Left renal pelvis (tissue), 4 donors: ENCODE results near the gene RNU7-1. TPM values are rescaled to one million over a fixed set of nuclear protein-coding genes. Genes with fewer than 3 reads are reported as not detected.
"Not testable (repeated sequence)": the region's sequence is repeated elsewhere in the genome, so short reads cannot be mapped to it uniquely, and the experiment has no call there.

ENCODE experiments used
- DNase-seq, 4 donors: peaks; one replicate each; pipeline ENCODE4 v3.0.0-alpha.2; 2013; ENCODE audit warnings: low read depth in 4 of 4, low spot score in 3 of 4
- polyA plus RNA-seq, 4 donors: library from polyadenylated mRNA; unstranded; fragments of 120-200 nt; gene quantifications; one replicate each; pipeline ENCODE4 v1.2.1, GENCODE V29; 2013; ENCODE audit not compliant: insufficient read length in 4 of 4

The RNU7-1 gene
- polyA plus RNA-seq: not detected

DNA sequence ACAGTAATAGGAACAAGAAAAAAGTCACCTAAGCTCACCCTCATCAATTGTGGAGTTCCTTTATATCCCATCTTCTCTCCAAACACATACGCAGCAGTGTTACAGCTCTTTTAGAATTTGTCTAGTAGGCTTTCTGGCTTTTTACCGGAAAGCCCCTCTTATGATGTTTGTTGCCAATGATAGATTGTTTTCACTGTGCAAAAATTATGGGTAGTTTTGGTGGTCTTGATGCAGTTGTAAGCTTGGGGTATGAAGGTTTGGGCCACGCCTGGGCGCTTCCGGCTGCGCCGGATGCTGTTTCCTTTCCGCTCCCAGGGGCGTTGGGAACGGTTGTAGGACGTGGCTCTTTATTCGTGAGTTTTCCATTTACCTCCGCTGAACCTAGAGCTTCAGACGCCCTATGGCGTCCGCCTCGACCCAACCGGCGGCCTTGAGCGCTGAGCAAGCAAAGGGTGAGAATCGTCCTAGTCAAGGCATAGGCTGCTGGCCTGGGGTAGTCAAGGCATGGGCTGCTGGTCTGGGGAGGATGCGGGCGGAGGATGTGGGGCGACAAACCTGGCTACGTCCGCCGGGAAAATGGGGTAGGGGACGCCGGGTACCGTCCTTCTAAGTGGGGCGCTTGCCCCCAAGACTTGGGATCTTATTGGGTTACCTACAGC is at the start of gene RNU7-1, which contains the start of gene C12orf57:
Gene RNU7-1 (plus strand): TSS at position 95 of the 659 bp plus-strand sequence.
Gene C12orf57 (plus strand): TSS at position 301 of the 659 bp plus-strand sequence. CDS start 100 bp downstream, at position 401.
- peak; percentile 78 to 84 (median 81) for DNase-seq

DNA sequence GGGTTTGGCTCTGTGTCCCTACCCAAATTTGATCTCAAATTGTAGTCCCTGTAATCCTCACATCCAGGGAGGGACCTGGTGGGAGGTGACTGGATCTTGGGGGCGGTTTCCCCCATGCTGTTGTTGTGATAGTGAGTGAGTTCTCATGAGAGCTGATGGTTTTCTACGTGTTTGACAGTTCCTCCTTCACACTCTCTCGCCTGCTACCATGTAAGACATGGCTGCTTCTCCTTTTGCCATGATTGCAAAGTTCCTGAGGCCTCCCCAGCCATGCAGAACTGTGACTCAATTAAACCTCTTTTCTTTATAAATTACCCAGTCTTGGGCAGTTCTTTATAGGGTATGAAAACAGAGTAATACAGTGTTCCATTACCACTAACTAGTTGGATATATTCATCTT is 49.3 kb upstream of the RNU7-1 start:
- DNase-seq: no peak

GRCh38 chr12:6896846-6897435 is 46.7 kb upstream of the RNU7-1 start:
- no peak for DNase-seq

- DNase-seq: no peak
These were observed 44.2 kb upstream of the RNU7-1 start for GRCh38 chr12:6899427-6899826.

GRCh38 chr12:6899837-6900519 is 43.6 kb upstream of the RNU7-1 start:
- no peak for DNase-seq

GRCh38 chr12:6902448-6902847 is 41.2 kb upstream of the RNU7-1 start:
- no peak for DNase-seq

GRCh38 chr12:6903722-6904121 is 39.9 kb upstream of the RNU7-1 start:
- DNase-seq: no peak

DNA sequence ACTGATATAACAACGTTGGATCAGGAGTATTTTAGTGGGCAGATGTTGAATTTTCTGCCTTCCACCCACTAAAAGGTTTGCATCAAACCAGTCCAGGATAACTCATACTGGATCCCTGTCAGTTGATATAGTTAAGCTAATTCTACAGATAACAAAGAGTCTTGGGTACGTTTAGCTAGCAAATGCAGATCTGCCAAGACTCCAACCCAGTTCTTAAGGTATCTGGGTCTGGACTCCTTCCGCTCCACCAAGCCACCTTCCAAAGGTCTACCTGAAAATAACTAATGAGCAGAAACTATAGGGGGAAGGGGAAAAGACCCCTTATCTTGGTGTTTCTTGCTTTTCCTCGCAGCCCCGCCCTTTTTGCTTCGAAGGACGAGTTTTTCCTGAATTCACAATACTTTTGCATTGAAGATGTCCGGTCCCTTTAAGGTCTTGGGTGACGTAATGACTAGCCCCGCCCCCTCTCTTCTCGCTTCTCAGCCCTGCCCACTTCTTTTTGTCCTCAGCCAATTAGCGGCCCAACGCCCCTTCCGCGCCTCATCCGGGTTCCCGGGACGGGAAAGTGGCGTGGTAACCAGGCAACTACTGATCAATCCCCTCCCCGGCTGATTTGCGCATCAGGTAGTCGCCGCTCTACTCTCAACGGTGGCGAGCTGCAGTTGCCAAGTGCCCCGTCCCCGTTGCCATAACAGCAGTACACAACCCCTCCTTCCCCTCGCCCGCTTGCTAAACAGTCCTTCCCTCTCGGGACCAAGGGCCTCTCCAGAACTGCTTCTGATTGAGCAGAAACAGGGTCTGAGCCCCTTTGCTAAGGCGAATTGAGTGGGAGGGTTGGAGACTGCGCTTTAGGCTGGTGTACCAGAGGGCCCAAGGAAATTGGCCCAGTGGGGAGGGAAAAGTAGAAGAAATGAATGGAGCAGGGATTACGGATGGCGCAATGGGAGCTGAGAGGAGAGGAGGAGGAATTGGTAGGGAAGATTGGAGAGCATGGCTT is 39.0 kb upstream of the RNU7-1 start, which contains the start of gene LRRC23:
Gene LRRC23 (plus strand): TSS at position 543 of the 997 bp plus-strand sequence. CDS start 812 bp downstream, outside the sequence.
- peak; percentile 90 to 94 (median 94) for DNase-seq

DNA sequence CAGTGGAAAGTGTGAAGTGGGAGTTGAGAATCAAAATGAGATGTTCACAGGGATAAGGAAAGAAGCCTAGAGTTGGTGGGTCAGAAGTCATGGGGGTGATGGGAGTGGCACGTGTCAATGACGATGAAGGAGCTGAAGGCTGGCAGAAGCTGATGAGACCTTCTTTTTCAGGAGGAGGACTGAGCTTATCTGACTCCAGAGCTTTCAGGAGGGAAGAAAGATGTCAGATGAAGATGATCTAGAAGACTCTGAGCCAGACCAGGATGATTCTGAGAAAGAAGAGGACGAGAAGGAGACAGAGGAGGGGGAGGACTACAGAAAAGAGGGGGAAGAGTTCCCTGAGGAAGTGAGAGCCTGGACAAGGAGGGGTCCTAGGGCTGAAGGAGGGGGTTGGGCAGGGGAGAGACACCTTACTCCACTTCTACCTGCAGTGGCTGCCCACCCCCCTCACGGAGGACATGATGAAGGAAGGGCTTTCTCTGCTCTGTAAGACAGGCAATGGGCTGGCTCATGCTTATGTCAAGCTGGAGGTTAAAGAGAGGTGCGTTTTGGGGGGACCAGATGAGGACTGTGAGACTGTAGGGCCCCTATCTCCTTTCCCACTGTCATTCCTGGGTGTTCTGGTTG is 38.1 kb upstream of the RNU7-1 start:
- DNase-seq: no peak

GRCh38 chr12:6908141-6908540 is 35.5 kb upstream of the RNU7-1 start:
- DNase-seq: not testable (repeated sequence)

- no peak for DNase-seq
These were observed 34.0 kb upstream of the RNU7-1 start for GRCh38 chr12:6909421-6910145.

GRCh38 chr12:6912164-6912935 is 31.3 kb upstream of the RNU7-1 start:
- no peak for DNase-seq

GRCh38 chr12:6914246-6914946 is 29.2 kb upstream of the RNU7-1 start, which contains the start of gene ENO2:
Gene ENO2 (plus strand): TSS chr12:6914580. CDS start chr12:6915833, 1,253 bp downstream.
- no peak for DNase-seq

DNA sequence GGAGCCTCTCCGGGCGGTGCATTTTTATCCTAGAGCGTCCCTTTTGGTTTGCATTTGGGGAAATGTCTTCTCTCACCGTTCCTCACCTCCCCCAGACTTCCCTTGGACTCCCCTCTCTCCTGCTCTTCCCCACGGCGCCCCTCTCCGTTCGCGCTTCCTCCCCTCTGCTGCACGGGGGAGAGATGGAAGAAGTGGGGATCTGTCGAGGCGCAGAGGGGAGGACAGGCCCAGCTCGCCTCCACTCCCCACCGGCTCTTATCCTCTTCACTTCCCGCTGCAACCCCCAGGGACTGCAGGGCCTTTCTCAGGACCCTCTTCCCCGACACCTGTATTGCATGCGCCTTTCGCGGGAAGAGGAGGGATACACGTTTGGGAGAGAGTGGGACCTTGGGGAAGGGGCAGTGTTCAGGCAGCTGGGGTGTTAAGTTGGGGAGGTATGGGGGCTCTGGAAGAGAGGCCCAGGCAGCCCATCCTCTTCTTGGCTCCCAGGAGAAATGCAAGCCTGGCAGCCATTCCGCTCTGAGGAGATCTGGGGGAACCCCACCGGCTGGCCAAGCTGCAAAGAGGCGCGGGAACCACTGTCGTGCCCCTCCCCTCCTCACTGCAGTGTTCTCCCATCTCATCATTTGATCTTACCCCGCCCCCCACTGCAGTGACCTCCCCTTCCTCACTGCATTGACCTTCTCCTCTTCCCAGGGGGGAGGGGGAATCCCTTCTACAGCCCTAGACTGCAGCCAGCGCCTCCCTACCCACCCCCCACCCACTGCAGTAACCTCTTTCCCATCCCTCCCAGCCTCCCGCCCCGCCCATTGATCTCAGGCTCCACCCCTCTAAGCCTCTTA is 28.4 kb upstream of the RNU7-1 start:
- DNase-seq: no peak

DNA sequence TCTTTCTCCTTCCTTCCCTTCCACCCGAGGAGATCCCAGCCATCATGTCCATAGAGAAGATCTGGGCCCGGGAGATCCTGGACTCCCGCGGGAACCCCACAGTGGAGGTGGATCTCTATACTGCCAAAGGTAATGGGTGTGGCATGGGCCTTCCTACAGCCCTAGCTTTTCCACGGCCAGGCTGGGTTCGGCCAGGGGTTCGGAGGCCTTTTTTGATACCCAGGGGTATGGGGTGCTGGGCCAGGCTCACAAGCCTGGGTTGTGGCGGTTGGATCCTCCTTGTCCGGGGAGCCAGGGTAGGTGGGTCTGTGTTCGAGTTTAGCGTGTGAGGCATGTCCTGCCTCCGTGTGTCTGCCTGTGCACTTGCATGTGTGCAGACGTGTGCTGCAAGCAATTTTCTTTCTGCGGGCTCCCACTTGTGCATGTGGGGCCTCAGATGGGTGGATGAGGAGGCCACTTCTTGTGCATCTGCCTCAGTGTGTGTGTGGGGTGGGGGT is 27.8 kb upstream of the RNU7-1 start:
- no peak for DNase-seq

DNA sequence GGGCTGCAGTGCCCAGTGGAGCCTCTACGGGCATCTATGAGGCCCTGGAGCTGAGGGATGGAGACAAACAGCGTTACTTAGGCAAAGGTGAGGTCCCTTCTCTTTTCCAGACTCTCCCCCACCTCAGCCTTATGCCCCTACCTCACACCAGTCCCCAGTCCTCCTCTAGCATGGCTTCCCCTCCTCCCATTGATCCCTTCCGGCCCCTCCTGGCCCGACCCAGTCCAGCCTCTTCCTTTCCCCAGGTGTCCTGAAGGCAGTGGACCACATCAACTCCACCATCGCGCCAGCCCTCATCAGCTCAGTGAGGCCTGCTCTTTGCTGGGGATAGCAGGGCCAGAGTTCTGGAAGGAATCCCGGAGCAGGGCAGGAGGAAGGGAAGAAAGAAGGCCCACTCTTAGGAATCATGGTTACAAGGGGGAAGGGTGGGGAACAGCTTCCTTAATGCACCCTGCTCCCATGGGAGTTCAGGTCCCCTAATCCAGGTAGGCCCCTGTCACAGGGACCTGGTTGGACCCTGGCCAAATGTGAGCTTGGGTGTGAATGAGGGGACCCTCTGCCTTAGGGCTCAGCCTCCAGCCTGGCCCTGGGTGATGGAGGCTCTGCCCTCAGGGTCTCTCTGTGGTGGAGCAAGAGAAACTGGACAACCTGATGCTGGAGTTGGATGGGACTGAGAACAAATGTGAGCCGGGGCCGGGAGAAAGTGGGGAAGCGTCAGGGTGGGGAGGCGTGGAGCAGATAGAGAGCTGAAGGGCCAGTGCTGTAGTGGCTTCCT is 27.0 kb upstream of the RNU7-1 start:
- DNase-seq: no peak
